ENCODE measurements around the gene PPP1R14C. TPM values are rescaled to one million over a fixed set of nuclear protein-coding genes. Genes with fewer than 3 reads are reported as not detected.
"Not testable (repeated sequence)": the region's sequence is repeated elsewhere in the genome, so short reads cannot be mapped to it uniquely, and the experiment has no call there.

Gene PPP1R14C
- total RNA-seq, 3 donors from 2014 or later: 3.3 to 5.6 TPM; not detected in 1

DNA sequence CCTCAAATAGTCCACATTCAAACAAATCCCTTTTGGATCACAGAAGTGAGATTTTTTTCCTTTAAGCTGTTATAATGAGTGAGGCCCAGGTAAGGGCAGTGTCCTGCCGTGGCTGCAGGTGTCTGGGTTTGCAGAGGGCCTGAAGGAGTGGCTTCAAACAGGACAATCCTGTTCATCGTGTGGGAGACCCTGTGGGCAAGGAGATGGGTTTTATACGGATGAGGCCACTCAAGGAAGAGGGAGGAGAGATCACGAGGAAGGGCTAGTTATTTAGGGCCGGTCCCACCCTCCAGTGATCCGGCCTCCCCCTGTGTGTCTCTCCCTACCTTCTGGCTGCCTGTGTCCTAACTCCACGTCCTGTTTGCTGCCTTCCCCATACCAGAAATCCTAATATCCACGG lies 33.8 kb downstream of the PPP1R14C start:
- intact Hi-C loops (cut with DNase I; ENCODE audit: low total_unique reads): loop anchor here (1.0 kb wide), 1 partner anchor 22 kb away; no protein-coding TSS in a partner anchor
- Histone ChIP-seq H3K4me3 (no peak overlapping the region), H3K36me3 (no peaks in the 10 kb centered on the region), H3K27me3 (no peaks in the 10 kb centered on the region), H3K27ac (peak overlapping the region; percentile 58 to 71), H3K9me3 (no peaks in the 10 kb centered on the region), H3K4me1 (no peaks in the 10 kb centered on the region)
- DNase-seq (ENCODE audit: low spot score in 2 of 2): no peak
- TF ChIP-seq, protein P1, sequence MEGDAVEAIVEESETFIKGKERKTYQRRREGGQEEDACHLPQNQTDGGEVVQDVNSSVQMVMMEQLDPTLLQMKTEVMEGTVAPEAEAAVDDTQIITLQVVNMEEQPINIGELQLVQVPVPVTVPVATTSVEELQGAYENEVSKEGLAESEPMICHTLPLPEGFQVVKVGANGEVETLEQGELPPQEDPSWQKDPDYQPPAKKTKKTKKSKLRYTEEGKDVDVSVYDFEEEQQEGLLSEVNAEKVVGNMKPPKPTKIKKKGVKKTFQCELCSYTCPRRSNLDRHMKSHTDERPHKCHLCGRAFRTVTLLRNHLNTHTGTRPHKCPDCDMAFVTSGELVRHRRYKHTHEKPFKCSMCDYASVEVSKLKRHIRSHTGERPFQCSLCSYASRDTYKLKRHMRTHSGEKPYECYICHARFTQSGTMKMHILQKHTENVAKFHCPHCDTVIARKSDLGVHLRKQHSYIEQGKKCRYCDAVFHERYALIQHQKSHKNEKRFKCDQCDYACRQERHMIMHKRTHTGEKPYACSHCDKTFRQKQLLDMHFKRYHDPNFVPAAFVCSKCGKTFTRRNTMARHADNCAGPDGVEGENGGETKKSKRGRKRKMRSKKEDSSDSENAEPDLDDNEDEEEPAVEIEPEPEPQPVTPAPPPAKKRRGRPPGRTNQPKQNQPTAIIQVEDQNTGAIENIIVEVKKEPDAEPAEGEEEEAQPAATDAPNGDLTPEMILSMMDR (IDR thresholded peaks at IDR 0.05): no peak
- TF ChIP-seq POLR2AphosphoS5 (IDR thresholded peaks at IDR 0.05): no peak

DNA sequence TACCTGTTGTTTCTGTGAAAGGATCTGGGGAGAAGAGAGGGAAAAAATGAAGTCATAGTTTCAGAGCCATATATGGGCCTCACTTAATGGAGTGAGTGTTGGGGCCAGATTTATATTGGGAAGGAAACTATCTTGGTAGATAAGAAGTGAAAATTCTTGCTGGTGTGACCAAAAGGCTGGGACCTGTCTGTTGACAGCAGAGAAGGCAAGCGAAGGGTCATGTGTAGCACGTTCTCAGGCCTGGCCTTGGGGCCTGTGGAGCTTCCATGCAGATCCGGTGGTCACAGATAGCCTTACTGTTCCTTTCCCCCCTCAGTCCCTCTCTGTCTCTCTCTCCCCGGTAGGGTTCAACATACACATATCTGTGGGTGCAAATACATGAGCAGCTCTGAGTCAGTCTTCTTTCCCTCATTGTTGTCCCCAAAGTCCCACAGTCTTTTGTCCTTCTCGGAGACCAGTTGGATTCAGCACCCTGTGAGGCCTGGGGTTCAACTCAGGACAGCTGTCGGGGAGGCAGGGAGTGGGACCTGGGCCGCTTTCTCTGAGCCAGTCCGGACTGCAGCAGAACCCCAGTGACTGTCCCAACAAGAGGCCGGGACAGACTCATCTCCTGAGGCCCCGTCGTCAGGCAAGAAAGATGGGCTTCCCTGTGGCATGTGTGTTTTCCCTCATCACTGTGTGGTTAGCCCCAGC lies 34.6 kb downstream of the PPP1R14C start:
- no peaks in the 10 kb centered on the region for H3K27me3 ChIP-seq
- H3K36me3 ChIP-seq: no peaks in the 10 kb centered on the region
- no peak for DNase-seq (ENCODE audit: low spot score in 2 of 2)
- H3K4me3 ChIP-seq: no peak overlapping the region
- intact Hi-C loops (cut with DNase I; ENCODE audit: low total_unique reads): no loop called here
- no peaks in the 10 kb centered on the region for H3K9me3 ChIP-seq
- no peaks in the 10 kb centered on the region for H3K4me1 ChIP-seq
- peak overlapping the region; percentile 58 to 71 for H3K27ac ChIP-seq
- TF ChIP-seq POLR2A (IDR thresholded peaks at IDR 0.05) (no peak), POLR2AphosphoS5 (IDR thresholded peaks at IDR 0.05) (no peak)
- TF ChIP-seq, protein P1 (IDR thresholded peaks at IDR 0.05): no peak

GRCh38 chr6:150177952-150178520 lies 35.2 kb downstream of the PPP1R14C start:
- intact Hi-C loops (cut with DNase I; ENCODE audit: low total_unique reads): no loop called here
- no peaks in the 10 kb centered on the region for H3K36me3 ChIP-seq
- no peak overlapping the region for H3K27ac ChIP-seq

GRCh38 chr6:150179030-150179429 lies 36.2 kb downstream of the PPP1R14C start:
- Histone ChIP-seq H3K27me3 (no peaks in the 10 kb centered on the region), H3K9me3 (no peaks in the 10 kb centered on the region), H3K4me1 (no peaks in the 10 kb centered on the region), H3K27ac (no peak overlapping the region), H3K4me3 (no peak overlapping the region), H3K36me3 (no peaks in the 10 kb centered on the region)
- DNase-seq (ENCODE audit: low spot score in 2 of 2): no peak
- TF ChIP-seq, protein P1 (IDR thresholded peaks at IDR 0.05): no peak
- TF ChIP-seq POLR2AphosphoS5 (IDR thresholded peaks at IDR 0.05) (no peak), POLR2A (IDR thresholded peaks at IDR 0.05) (no peak)
- intact Hi-C loops (cut with DNase I; ENCODE audit: low total_unique reads): no loop called here

More at GRCh38 chr6:150177952-150178520, 35.2 kb downstream of the PPP1R14C start:
- no peaks in the 10 kb centered on the region for H3K4me1 ChIP-seq
- no peak for DNase-seq (ENCODE audit: low spot score in 2 of 2)
- H3K9me3 ChIP-seq: no peaks in the 10 kb centered on the region
- TF ChIP-seq, protein P1 (IDR thresholded peaks at IDR 0.05): no peak
- TF ChIP-seq POLR2A (IDR thresholded peaks at IDR 0.05): no peak
- TF ChIP-seq POLR2AphosphoS5 (IDR thresholded peaks at IDR 0.05): no peak
- no peak overlapping the region for H3K4me3 ChIP-seq
- no peaks in the 10 kb centered on the region for H3K27me3 ChIP-seq

DNA sequence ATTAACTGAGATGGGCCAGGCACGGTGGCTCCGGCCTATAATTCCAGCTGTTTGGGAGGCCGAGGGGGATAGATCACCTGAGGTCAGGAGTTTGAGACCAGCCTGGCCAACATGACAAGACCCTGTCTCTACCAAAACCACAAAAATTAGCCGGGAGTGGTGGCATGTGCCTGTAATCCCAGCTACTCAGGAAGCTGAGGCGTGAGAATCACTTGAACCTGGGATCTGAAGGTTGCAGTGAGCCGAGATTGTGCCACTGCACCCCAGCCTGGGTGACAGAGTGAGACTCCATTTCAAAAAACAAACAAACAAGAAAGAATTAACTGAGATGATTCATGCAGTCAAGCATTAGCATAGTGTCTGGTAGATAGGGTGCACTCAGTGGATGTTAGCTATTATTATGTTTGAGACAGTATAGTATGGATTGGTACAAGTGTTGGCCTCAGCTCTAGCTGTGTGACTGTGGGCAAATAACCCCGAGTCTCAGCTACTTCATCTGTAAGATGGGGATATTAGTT lies 37.1 kb downstream of the PPP1R14C start:
- H3K36me3 ChIP-seq; H3K27ac ChIP-seq; H3K4me3 ChIP-seq; DNase-seq (ENCODE audit: low spot score in 2 of 2); H3K4me1 ChIP-seq; H3K9me3 ChIP-seq; H3K27me3 ChIP-seq: not testable (repeated sequence)
- intact Hi-C loops (cut with DNase I; ENCODE audit: low total_unique reads): loop anchor here (1.0 kb wide), 1 partner anchor 8 kb away; no protein-coding TSS in a partner anchor

All from breast epithelium (tissue), 4 donors.